HEK293 (cell line): ENCODE results near the gene PPFIA4.
A peak's percentile ranks its signal among the peaks of the same experiment; 100 is the strongest.

Source experiments
- GLI2 ChIP-seq: fragments of 450-650 bp; formaldehyde crosslinking; IDR thresholded peaks from 2 replicates; pipeline ENCODE4; 2017; ENCODE audit warnings: missing biosample characterization, missing genetic modification characterization, low read depth, borderline replicate concordance
- GLIS1 ChIP-seq: fragments of 450-650 bp; formaldehyde crosslinking; IDR thresholded peaks from 2 replicates; pipeline ENCODE4 v1.5.1; 2016; ENCODE audit warnings: missing biosample characterization, missing genetic modification characterization
- HOXC10 ChIP-seq: sonication (generic); formaldehyde crosslinking; IDR thresholded peaks from 2 replicates; pipeline ENCODE4 v1.8.1; 2023; ENCODE audit warnings: mild to moderate bottlenecking, missing genetic modification reagents
- KLF10 ChIP-seq: fragments of 450-650 bp; IDR thresholded peaks from 2 replicates; pipeline ENCODE4 v1.5.1; 2018; ENCODE audit warnings: missing biosample characterization, mild to moderate bottlenecking, missing genetic modification characterization
- KLF16 ChIP-seq: fragments of 450-650 bp; formaldehyde crosslinking; IDR thresholded peaks from 2 replicates; pipeline ENCODE4 v1.5.1; 2017; ENCODE audit warnings: missing biosample characterization, missing genetic modification characterization
- MEIS1 ChIP-seq: sonication (generic); formaldehyde crosslinking; IDR thresholded peaks from 2 replicates; pipeline ENCODE4 v1.8.1; 2022; ENCODE audit warnings: missing genetic modification reagents, mild to moderate bottlenecking, borderline replicate concordance
- MYNN ChIP-seq: fragments of 450-650 bp; formaldehyde crosslinking; IDR thresholded peaks from 2 replicates; pipeline ENCODE4 v1.5.1; 2016; ENCODE audit warnings: missing biosample characterization, missing genetic modification characterization, borderline replicate concordance
- OSR2 ChIP-seq: fragments of 450-650 bp; formaldehyde crosslinking; IDR thresholded peaks from 2 replicates; pipeline ENCODE4 v1.5.1; 2016; ENCODE audit warnings: missing biosample characterization, missing genetic modification characterization
- PATZ1 ChIP-seq: fragments of 450-650 bp; formaldehyde crosslinking; IDR thresholded peaks from 2 replicates; pipeline ENCODE4 v1.5.1; 2016; ENCODE audit warnings: missing biosample characterization, missing genetic modification characterization
- SETDB1 ChIP-seq: IDR thresholded peaks from one replicate; pipeline ENCODE4 v1.6.1; 2017; ENCODE audit warnings: mild to moderate bottlenecking, low read length, moderate library complexity, mixed read lengths; ENCODE audit not compliant: insufficient read length
- ZBTB8A ChIP-seq: fragments of 450-650 bp; formaldehyde crosslinking; IDR thresholded peaks from 2 replicates; pipeline ENCODE4 v1.5.1; 2016; ENCODE audit warnings: missing biosample characterization, missing genetic modification characterization
- ZEB2 ChIP-seq: fragments of 450-650 bp; formaldehyde crosslinking; IDR thresholded peaks from 2 replicates; pipeline ENCODE4 v1.5.1; 2016; ENCODE audit warnings: missing biosample characterization, missing genetic modification characterization
- ZNF114 ChIP-seq: fragments of 450-650 bp; formaldehyde crosslinking; IDR thresholded peaks from 2 replicates; pipeline ENCODE4 v1.5.0; 2017; ENCODE audit warnings: missing biosample characterization, missing genetic modification characterization
- ZNF140 ChIP-seq: fragments of 450-650 bp; formaldehyde crosslinking; IDR thresholded peaks from 2 replicates; pipeline ENCODE4 v1.5.1; 2016; ENCODE audit warnings: missing biosample characterization, missing genetic modification characterization
- ZNF223 ChIP-seq: fragments of 450-650 bp; formaldehyde crosslinking; IDR thresholded peaks from 2 replicates; pipeline ENCODE4 v1.5.1; 2016; ENCODE audit warnings: missing biosample characterization, missing genetic modification characterization
- ZNF24 ChIP-seq: fragments of 450-650 bp; formaldehyde crosslinking; IDR thresholded peaks from 2 replicates; pipeline ENCODE4 v1.5.1; 2016; ENCODE audit warnings: missing biosample characterization, missing genetic modification characterization
- ZNF280C ChIP-seq: fragments of 450-650 bp; formaldehyde crosslinking; IDR thresholded peaks from 2 replicates; pipeline ENCODE4 v1.5.1; 2016; ENCODE audit warnings: missing biosample characterization, missing genetic modification characterization
- ZNF350 ChIP-seq: fragments of 450-650 bp; formaldehyde crosslinking; IDR thresholded peaks from 2 replicates; pipeline ENCODE4 v1.5.0; 2017; ENCODE audit warnings: missing biosample characterization, mild to moderate bottlenecking, missing genetic modification characterization
- ZNF354C ChIP-seq: fragments of 450-650 bp; formaldehyde crosslinking; IDR thresholded peaks from 2 replicates; pipeline ENCODE4 v1.5.1; 2016; ENCODE audit warnings: missing biosample characterization, missing genetic modification characterization, low read depth, borderline replicate concordance
- ZNF394 ChIP-seq: fragments of 450-650 bp; formaldehyde crosslinking; IDR thresholded peaks from 2 replicates; pipeline ENCODE4 v1.5.1; 2016; ENCODE audit warnings: missing biosample characterization, missing genetic modification characterization, mild to moderate bottlenecking, moderate library complexity, borderline replicate concordance
- ZNF555 ChIP-seq: fragments of 450-650 bp; formaldehyde crosslinking; conservative IDR thresholded peaks from 2 replicates; pipeline ENCODE4 v1.5.1; 2017; ENCODE audit warnings: missing biosample characterization, mild to moderate bottlenecking, missing genetic modification characterization, inconsistent platforms
- ZNF747 ChIP-seq: fragments of 450-650 bp; formaldehyde crosslinking; IDR thresholded peaks from 2 replicates; pipeline ENCODE4 v1.5.1; 2016; ENCODE audit warnings: missing biosample characterization, missing genetic modification characterization
- ZNF776 ChIP-seq: fragments of 450-650 bp; formaldehyde crosslinking; IDR thresholded peaks from 2 replicates; pipeline ENCODE4 v1.5.0; 2017; ENCODE audit warnings: missing biosample characterization, missing genetic modification characterization, borderline replicate concordance
- ZNF785 ChIP-seq: fragments of 450-650 bp; formaldehyde crosslinking; IDR thresholded peaks from 2 replicates; pipeline ENCODE4 v1.5.1; 2016; ENCODE audit warnings: missing biosample characterization, missing genetic modification characterization
- ZSCAN16 ChIP-seq: fragments of 450-650 bp; formaldehyde crosslinking; IDR thresholded peaks from 2 replicates; pipeline ENCODE4 v1.5.1; 2016; ENCODE audit warnings: missing biosample characterization, missing genetic modification characterization
- ZSCAN4 ChIP-seq: fragments of 450-650 bp; formaldehyde crosslinking; IDR thresholded peaks from 2 replicates; pipeline ENCODE4 v1.5.1; 2017; ENCODE audit warnings: missing biosample characterization, missing genetic modification characterization
- ZSCAN5A ChIP-seq: fragments of 450-650 bp; formaldehyde crosslinking; IDR thresholded peaks from 2 replicates; pipeline ENCODE4 v1.5.1; 2016; ENCODE audit warnings: missing biosample characterization, missing genetic modification characterization
- ZXDB ChIP-seq: fragments of 450-650 bp; formaldehyde crosslinking; IDR thresholded peaks from 2 replicates; pipeline ENCODE4 v1.5.1; 2016; ENCODE audit warnings: missing biosample characterization, missing genetic modification characterization
- TF ChIP-seq, protein P1 (sequence below): fragments of 450-650 bp; formaldehyde crosslinking; IDR thresholded peaks from 2 replicates; pipeline ENCODE4 v1.5.1; 2016; ENCODE audit warnings: missing biosample characterization, missing genetic modification characterization
- TF ChIP-seq, protein P2 (sequence below): fragments of 450-650 bp; formaldehyde crosslinking; IDR thresholded peaks from 2 replicates; pipeline ENCODE4 v1.5.1; 2016; ENCODE audit warnings: missing biosample characterization, missing genetic modification characterization

The PPFIA4 gene

GRCh38 chr1:203006948-203007871 lies 19.1 kb upstream of the PPFIA4 start, which contains the start of gene TMEM183A (continued):
- TF ChIP-seq ZNF24 (tag by site-specific recombination), result 0 out of 2 replicates have a peak, but pooled peaks have one; percentile 32
- TF ChIP-seq ZNF394 (tag by site-specific recombination), result peak; percentile 68; the same call in 1 of the 2 replicates
- TF ChIP-seq, protein P1, sequence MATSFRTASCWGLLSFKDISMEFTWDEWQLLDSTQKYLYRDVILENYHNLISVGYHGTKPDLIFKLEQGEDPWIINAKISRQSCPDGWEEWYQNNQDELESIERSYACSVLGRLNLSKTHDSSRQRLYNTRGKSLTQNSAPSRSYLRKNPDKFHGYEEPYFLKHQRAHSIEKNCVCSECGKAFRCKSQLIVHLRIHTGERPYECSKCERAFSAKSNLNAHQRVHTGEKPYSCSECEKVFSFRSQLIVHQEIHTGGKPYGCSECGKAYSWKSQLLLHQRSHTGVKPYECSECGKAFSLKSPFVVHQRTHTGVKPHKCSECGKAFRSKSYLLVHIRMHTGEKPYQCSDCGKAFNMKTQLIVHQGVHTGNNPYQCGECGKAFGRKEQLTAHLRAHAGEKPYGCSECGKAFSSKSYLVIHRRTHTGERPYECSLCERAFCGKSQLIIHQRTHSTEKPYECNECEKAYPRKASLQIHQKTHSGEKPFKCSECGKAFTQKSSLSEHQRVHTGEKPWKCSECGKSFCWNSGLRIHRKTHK (tag by site-specific recombination), result no peak
- TF ChIP-seq HOXC10 (CRISPR knock-in tag), result no peak
- TF ChIP-seq PATZ1 (tag by site-specific recombination), result peak; percentile 93
- no peak for TF ChIP-seq ZSCAN4
- 0 out of 2 replicates have a peak, but pooled peaks have one; percentile 28 for TF ChIP-seq ZNF785 (tag by site-specific recombination)
- no peak for TF ChIP-seq ZNF140
- TF ChIP-seq ZNF350 (tag by site-specific recombination), result no peak
- TF ChIP-seq ZNF280C (tag by site-specific recombination), result no peak
- TF ChIP-seq GLI2, result no peak
- TF ChIP-seq ZSCAN5A (tag by site-specific recombination), result 0 out of 2 replicates have a peak, but pooled peaks have one; percentile 35
- peak; percentile 62 for TF ChIP-seq ZEB2 (tag by site-specific recombination)
- peak; percentile 64; the same call in 1 of the 2 replicates for TF ChIP-seq KLF16 (tag by site-specific recombination)
- TF ChIP-seq ZNF223, result no peak
- TF ChIP-seq, protein P2, sequence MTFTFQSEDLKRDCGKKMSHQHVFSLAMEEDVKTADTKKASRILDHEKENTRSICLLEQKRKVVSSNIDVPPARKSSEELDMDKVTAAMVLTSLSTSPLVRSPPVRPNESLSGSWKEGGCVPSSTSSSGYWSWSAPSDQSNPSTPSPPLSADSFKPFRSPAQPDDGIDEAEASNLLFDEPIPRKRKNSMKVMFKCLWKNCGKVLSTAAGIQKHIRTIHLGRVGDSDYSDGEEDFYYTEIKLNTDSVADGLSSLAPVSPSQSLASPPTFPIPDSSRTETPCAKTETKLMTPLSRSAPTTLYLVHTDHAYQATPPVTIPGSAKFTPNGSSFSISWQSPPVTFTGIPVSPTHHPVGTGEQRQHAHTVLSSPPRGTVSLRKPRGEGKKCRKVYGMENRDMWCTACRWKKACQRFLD (tag by site-specific recombination), result 0 out of 2 replicates have a peak, but pooled peaks have one; percentile 13
- no peak for TF ChIP-seq ZNF354C (tag by site-specific recombination)
- no peak for TF ChIP-seq SETDB1
- TF ChIP-seq ZNF776 (tag by site-specific recombination), result no peak
- no peak for TF ChIP-seq ZSCAN16
- 0 out of 2 replicates have a peak, but pooled peaks have one; percentile 27 for TF ChIP-seq ZBTB8A (tag by site-specific recombination)
- TF ChIP-seq ZNF114 (tag by site-specific recombination), result no peak
- peak; percentile 47 for TF ChIP-seq ZXDB (tag by site-specific recombination)
- no peak for TF ChIP-seq MEIS1 (CRISPR knock-in tag)
- TF ChIP-seq GLIS1 (tag by site-specific recombination), result peak; percentile 60
- TF ChIP-seq OSR2 (tag by site-specific recombination), result no peak
- 0 out of 2 replicates have a peak, but pooled peaks have one; percentile 6 for TF ChIP-seq MYNN (tag by site-specific recombination)
- TF ChIP-seq KLF10, result peak; percentile 70
- TF ChIP-seq ZNF555 (tag by site-specific recombination), result no peak
- no peak for TF ChIP-seq ZNF747 (tag by site-specific recombination)
